Activated CD8-positive, alpha-beta T cell treated with anti-CD3 and anti-CD28 coated beads for 36 hours (primary cell): ENCODE measurements around the gene ENPP3. TPM values are rescaled to one million over a fixed set of nuclear protein-coding genes. Genes with fewer than 3 reads are reported as not detected.
A peak's percentile ranks its signal among the peaks of the same experiment; 100 is the strongest.

ENCODE experiments used
- ATAC-seq: fragments of 200-7000 bp; cut with Tn5 transposase; one replicate; pipeline ENCODE4 v1.10.0; 2021; ENCODE audit warnings: mild to moderate bottlenecking, moderate library complexity
- CTCF ChIA-PET: fragments of 350-600 bp; sonication (Branson Sonifier 250); formaldehyde crosslinking; loops from one replicate; lab custom pipeline; 2021; ENCODE audit warnings: antibody characterized with exemption; lab: Charles Lee
- POLR2A ChIA-PET: fragments of 350-600 bp; sonication (Branson Sonifier 250); formaldehyde crosslinking; loops from one replicate; lab custom pipeline; 2021; ENCODE audit warnings: antibody characterized with exemption; lab: Charles Lee
- DNase-seq: peaks from one replicate; pipeline ENCODE4 v3.0.0-alpha.2; 2020
- H3K27ac Mint-ChIP-seq: one replicate; pipeline ENCODE4 v1.8.0; 2021; ENCODE audit warnings: mild to moderate bottlenecking, mixed read lengths
- H3K27me3 Mint-ChIP-seq: one replicate; pipeline ENCODE4 v1.8.0; 2021; ENCODE audit warnings: mixed read lengths
- H3K36me3 Mint-ChIP-seq: one replicate; pipeline ENCODE4 v1.8.0; 2021; ENCODE audit warnings: low read depth, mixed read lengths
- H3K4me1 Mint-ChIP-seq: one replicate; pipeline ENCODE4 v1.8.0; 2021; ENCODE audit warnings: low read depth, mixed read lengths
- H3K4me3 Mint-ChIP-seq: one replicate; pipeline ENCODE4 v1.8.0; 2021; ENCODE audit warnings: mild to moderate bottlenecking, moderate library complexity, mixed read lengths
- H3K9me3 Mint-ChIP-seq: one replicate; pipeline ENCODE4 v1.8.0; 2021; ENCODE audit warnings: mixed read lengths
- intact Hi-C: fragments of 100-400 bp; cut with micrococcal nuclease; formaldehyde crosslinking; loops from one replicate; pipeline ENCODE4 v1.10.0; 2022
- total RNA-seq, 2 experiments: library from RNA; stranded (reverse); gene quantifications; one replicate each; pipeline ENCODE4 v1.2.3, GENCODE V29; 2021
- TF ChIP-seq, protein P1 (sequence below): fragments of 200-600 bp; IDR thresholded peaks from one replicate; pipeline ENCODE4 v1.8.0; 2022; ENCODE audit warnings: antibody characterized with exemption, mild to moderate bottlenecking

The ENPP3 gene
- total RNA-seq, 2 experiments from 2014 or later, result 0.49 to 0.79 TPM

DNA sequence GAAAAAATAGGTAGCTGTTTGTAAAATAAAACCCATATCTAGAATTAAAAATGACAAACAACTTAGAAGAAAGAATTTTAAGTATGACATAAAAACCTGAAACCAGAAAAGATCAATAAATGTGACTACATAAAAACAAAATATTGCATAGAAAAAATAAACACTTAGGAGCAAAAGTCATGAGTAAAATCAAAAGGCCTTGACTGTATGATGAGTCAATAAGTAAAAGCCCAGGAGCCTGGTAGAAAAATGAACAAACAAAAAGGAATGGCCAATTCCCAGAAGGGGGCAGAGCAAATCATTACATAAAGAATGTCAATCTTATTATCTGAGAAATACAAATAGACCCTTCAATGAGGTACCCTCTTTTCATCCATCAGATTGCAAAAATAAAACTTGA is 150.0 kb downstream of the ENPP3 start:
- DNase-seq (no peak), ATAC-seq (no peak)
- Mint-ChIP-seq H3K9me3 (no peaks in the 10 kb centered on the region), H3K4me1 (peaks cover 12% of the 10 kb centered on the region), H3K36me3 (no peaks in the 10 kb centered on the region), H3K4me3 (no peak overlapping the region), H3K27ac (no peak overlapping the region), H3K27me3 (peaks cover 18% of the 10 kb centered on the region)
- CTCF ChIA-PET, result no interaction called here
- intact Hi-C loops, result loop anchor here (10.0 kb wide), 2 partner anchors 92 to 128 kb away; no protein-coding TSS in a partner anchor
- TF ChIP-seq, protein P1, sequence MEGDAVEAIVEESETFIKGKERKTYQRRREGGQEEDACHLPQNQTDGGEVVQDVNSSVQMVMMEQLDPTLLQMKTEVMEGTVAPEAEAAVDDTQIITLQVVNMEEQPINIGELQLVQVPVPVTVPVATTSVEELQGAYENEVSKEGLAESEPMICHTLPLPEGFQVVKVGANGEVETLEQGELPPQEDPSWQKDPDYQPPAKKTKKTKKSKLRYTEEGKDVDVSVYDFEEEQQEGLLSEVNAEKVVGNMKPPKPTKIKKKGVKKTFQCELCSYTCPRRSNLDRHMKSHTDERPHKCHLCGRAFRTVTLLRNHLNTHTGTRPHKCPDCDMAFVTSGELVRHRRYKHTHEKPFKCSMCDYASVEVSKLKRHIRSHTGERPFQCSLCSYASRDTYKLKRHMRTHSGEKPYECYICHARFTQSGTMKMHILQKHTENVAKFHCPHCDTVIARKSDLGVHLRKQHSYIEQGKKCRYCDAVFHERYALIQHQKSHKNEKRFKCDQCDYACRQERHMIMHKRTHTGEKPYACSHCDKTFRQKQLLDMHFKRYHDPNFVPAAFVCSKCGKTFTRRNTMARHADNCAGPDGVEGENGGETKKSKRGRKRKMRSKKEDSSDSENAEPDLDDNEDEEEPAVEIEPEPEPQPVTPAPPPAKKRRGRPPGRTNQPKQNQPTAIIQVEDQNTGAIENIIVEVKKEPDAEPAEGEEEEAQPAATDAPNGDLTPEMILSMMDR, result no peak
- POLR2A ChIA-PET, result no interaction called here

DNA sequence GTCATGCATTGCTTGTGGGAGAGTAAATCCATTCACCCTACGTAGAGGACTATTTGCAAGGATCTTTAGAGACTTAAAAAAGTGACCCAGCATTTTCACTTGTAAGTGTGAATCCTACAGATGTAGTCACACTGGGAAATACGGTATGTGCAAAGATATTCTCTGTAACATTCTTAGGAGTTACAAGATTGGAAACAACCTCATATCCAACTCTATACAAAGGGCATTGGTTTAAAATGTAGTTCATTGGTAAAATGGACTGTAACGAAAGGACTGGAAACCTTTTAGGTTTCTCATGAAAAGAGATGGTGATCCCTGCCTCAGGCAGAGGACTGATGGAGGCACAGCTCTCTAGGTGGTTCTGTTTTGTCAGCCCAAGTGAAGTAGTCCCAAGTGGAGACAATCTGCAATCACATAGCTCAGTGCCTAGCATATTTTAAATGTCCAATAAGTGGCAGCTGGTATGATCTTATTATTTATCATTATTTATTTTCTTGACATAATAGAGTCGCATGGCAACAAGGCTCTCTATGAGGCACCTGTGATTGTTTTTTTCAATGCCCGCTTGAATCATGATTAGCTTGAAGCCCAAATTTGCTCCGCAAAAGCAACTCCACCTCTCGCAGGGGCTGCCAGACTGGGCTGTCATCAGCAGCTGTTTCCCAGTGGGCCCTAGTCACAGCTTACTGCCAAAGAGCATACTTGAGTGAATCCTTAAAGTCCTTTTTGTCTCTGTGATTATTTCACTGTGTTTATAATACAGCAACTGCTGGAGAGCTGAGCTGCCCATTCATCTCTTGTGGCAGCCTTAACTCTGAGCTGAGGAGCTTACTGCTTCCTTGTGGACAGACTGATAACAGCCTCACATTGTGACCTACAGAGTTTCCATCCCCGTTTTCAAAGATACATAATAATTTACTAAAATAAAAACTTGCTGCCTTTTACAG is 150.9 kb downstream of the ENPP3 start:
- no peak overlapping the region for H3K4me3 Mint-ChIP-seq
- CTCF ChIA-PET, result no interaction called here
- no peaks in the 10 kb centered on the region for H3K9me3 Mint-ChIP-seq

DNA sequence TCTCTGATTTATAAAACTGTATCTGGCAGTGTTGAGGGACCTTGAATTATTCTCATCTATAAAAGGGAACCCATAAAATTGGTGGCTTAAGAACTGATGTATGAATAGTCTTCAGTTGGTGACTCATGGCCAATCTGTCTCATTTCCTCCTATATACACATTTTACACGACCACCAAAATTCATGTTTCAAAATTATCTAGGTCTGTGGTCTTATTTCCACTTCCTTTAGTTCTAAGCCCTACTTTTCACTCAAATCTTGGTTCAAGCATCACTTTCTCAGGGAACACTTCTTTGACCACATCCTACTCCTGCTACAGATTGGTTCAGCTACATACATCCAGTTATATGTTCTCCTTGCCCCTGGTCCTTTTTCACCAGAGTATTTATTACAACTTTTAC is 152.1 kb downstream of the ENPP3 start:
- H3K4me3 Mint-ChIP-seq, result no peak overlapping the region
- ChIA-PET POLR2A (interaction anchor here (0.6 kb wide), 1 partner anchor 1906 kb away, joined by 3 read pairs; no protein-coding TSS in a partner anchor), CTCF (interaction anchor here (1.0 kb wide), 1 partner anchor 121 kb away, joined by 3 read pairs; no protein-coding TSS in a partner anchor)
- no peaks in the 10 kb centered on the region for H3K36me3 Mint-ChIP-seq
- TF ChIP-seq, protein P1, result no peak
- H3K4me1 Mint-ChIP-seq, result peaks cover 14% of the 10 kb centered on the region
- intact Hi-C loops, result loop anchor here (10.0 kb wide), 2 partner anchors 94 to 126 kb away; no protein-coding TSS in a partner anchor
- peak overlapping the region; percentile 24 for H3K27ac Mint-ChIP-seq
- peaks cover 21% of the 10 kb centered on the region for H3K27me3 Mint-ChIP-seq
- ATAC-seq, result peak; percentile 86
- H3K9me3 Mint-ChIP-seq, result no peaks in the 10 kb centered on the region
- DNase-seq, result peak; percentile 4

More for the DNA sequence above, 150.9 kb downstream of the ENPP3 start:
- POLR2A ChIA-PET, result interaction anchor here (1.0 kb wide), 1 partner anchor 160 kb away, joined by 4 read pairs; the partner anchor contains the start of gene MED23
- DNase-seq (no peak), ATAC-seq (no peak)
- H3K27ac Mint-ChIP-seq, result no peak overlapping the region
- intact Hi-C loops, result loop anchor here (10.0 kb wide), 2 partner anchors 93 to 127 kb away; no protein-coding TSS in a partner anchor
- H3K27me3 Mint-ChIP-seq, result peaks cover 19% of the 10 kb centered on the region
- H3K4me1 Mint-ChIP-seq, result peaks cover 14% of the 10 kb centered on the region
- no peaks in the 10 kb centered on the region for H3K36me3 Mint-ChIP-seq
- TF ChIP-seq, protein P1, result no peak

DNA sequence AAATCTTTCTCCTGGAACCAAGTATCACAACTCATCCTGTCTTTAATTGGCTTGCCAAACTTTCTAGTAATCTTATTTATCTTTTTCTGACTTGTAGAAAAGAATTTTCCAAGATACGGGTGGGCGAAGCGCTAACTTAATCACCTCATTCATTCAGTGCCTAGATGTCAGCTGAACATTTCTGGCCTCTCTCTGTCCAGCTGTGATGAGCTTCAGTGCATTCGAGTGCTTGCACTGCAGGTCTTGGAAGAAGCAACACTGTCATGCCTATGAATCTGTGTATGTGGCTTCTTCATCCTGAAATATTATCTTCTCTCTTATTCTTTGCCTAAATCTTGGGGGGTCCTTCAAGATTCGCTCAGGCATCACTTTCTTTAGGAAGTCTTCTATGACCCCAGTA is 154.4 kb downstream of the ENPP3 start:
- TF ChIP-seq, protein P1, result no peak
- Mint-ChIP-seq H3K27me3 (peaks cover 9% of the 10 kb centered on the region), H3K27ac (no peak overlapping the region), H3K36me3 (no peaks in the 10 kb centered on the region), H3K4me3 (no peak overlapping the region), H3K9me3 (no peaks in the 10 kb centered on the region), H3K4me1 (peaks cover 14% of the 10 kb centered on the region)
- intact Hi-C loops, result no loop called here
- ChIA-PET CTCF (interaction anchor here (0.6 kb wide), 1 partner anchor 23 kb away, joined by 4 read pairs; no protein-coding TSS in a partner anchor), POLR2A (no interaction called here)
- DNase-seq (no peak), ATAC-seq (no peak)

DNA sequence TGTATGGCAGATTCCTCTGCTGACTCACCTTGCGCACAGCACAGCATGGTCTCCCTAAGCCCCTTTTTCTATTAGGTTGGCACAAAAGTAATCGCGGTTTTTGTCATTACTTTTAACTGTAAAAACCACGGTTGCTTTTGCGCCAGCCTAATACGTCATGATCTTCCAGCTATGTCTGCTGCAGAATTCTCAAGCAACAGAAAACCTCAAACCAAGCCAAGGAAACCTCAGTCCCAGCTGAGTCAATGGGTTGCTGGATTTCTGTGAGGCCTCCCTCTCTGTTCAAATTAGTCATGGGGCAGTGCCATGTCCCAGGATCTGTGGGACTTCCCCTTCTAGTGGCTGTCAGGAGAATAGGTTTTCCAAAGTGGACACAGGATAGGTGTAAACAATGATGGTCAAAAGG is 155.0 kb downstream of the ENPP3 start:
- CTCF ChIA-PET, result no interaction called here
- intact Hi-C loops, result no loop called here
- Mint-ChIP-seq H3K27ac (no peak overlapping the region), H3K4me3 (no peak overlapping the region), H3K4me1 (peaks cover 14% of the 10 kb centered on the region), H3K36me3 (no peaks in the 10 kb centered on the region), H3K27me3 (peaks cover 12% of the 10 kb centered on the region), H3K9me3 (no peaks in the 10 kb centered on the region)
- POLR2A ChIA-PET, result no interaction called here
- ATAC-seq, result no peak
- peak; percentile 24 for DNase-seq
- TF ChIP-seq, protein P1, result no peak
